CD4-positive, alpha-beta memory T cell (primary cell): ENCODE results near the gene LONP1. TPM values are rescaled to one million over a fixed set of nuclear protein-coding genes. Genes with fewer than 3 reads are reported as not detected.
A peak's percentile ranks its signal among the peaks of the same experiment; 100 is the strongest.

Experiments
- CTCF ChIA-PET: fragments of 350-600 bp; sonication (Branson Sonifier 250); formaldehyde crosslinking; loops from one replicate; lab custom pipeline; 2021; ENCODE audit warnings: inconsistent platforms; ENCODE audit not compliant: partially characterized antibody; lab: Charles Lee
- POLR2A ChIA-PET: fragments of 350-600 bp; sonication (Branson Sonifier 250); formaldehyde crosslinking; loops from one replicate; lab custom pipeline; 2021; ENCODE audit not compliant: partially characterized antibody; lab: Charles Lee
- DNase-seq, 5 donors: peaks; one replicate each; pipeline versions ENCODE4 v3.0.0 to v3.0.0-alpha.2; 2020 to 2022; ENCODE audit warnings: mixed read lengths in 1 of 5
- H3K27ac ChIP-seq: one replicate; pipeline ENCODE4 v1.7.0; 2013; ENCODE audit warnings: low read depth, low read length
- H3K27me3 ChIP-seq: 2 replicates; pipeline ENCODE4 v1.7.0; 2013; ENCODE audit warnings: mild to moderate bottlenecking, low read length, moderate library complexity; ENCODE audit not compliant: insufficient read depth
- H3K36me3 ChIP-seq: 2 replicates; pipeline ENCODE4 v1.7.0; 2013; ENCODE audit warnings: mild to moderate bottlenecking, low read length, moderate library complexity; ENCODE audit not compliant: insufficient read depth
- H3K4me1 ChIP-seq: 2 replicates; pipeline ENCODE4 v1.7.0; 2013; ENCODE audit warnings: mild to moderate bottlenecking, low read length, moderate library complexity; ENCODE audit not compliant: insufficient read depth
- H3K4me3 ChIP-seq, 2 donors: one replicate each; pipeline ENCODE4 v1.7.0; 2013; ENCODE audit warnings: low read length in 2 of 2, mild to moderate bottlenecking in 1 of 2
- H3K9me3 ChIP-seq, 2 donors: one replicate each; pipeline ENCODE4 v1.7.0; 2013; ENCODE audit warnings: low read length in 2 of 2, control low read depth in 1 of 2; ENCODE audit not compliant: control insufficient read depth in 1 of 2
- H3K27ac Mint-ChIP-seq, 7 donors: one replicate each; pipeline ENCODE4 v1.8.0; 2020 to 2021; ENCODE audit warnings: mixed read lengths in 7 of 7, mild to moderate bottlenecking in 6 of 7, inconsistent platforms in 3 of 7, moderate library complexity in 3 of 7
- H3K27me3 Mint-ChIP-seq, 2 donors: one replicate each; pipeline ENCODE4 v1.8.0; 2020 to 2021; ENCODE audit warnings: mixed read lengths in 2 of 2
- H3K36me3 Mint-ChIP-seq, 2 donors: one replicate each; pipeline ENCODE4 v1.8.0; 2020 to 2021; ENCODE audit warnings: mixed read lengths in 2 of 2, inconsistent platforms in 1 of 2, mild to moderate bottlenecking in 1 of 2
- H3K4me1 Mint-ChIP-seq, 4 donors: one replicate each; pipeline ENCODE4 v1.8.0; 2020 to 2021; ENCODE audit warnings: mixed read lengths in 4 of 4, mild to moderate bottlenecking in 1 of 4
- H3K4me3 Mint-ChIP-seq, 8 donors: one replicate each; pipeline ENCODE4 v1.8.0; 2020 to 2021; ENCODE audit warnings: mixed read lengths in 8 of 8, mild to moderate bottlenecking in 7 of 8, moderate library complexity in 6 of 8, inconsistent platforms in 3 of 8
- H3K9me3 Mint-ChIP-seq, 8 donors: one replicate each; pipeline ENCODE4 v1.8.0; 2020 to 2021; ENCODE audit warnings: mixed read lengths in 8 of 8, mild to moderate bottlenecking in 5 of 8, inconsistent platforms in 3 of 8, moderate library complexity in 1 of 8
- intact Hi-C: fragments of 100-400 bp; cut with micrococcal nuclease; formaldehyde crosslinking; loops from one replicate; pipeline ENCODE4 v1.15.1; 2023
- polyA plus RNA-seq, 2 donors: library from polyadenylated mRNA; unstranded; fragments of 300-500 nt; fragmentation: Illumina TruSeq; gene quantifications; one replicate each; pipeline ENCODE4 v1.2.3, GENCODE V29; 2021
- total RNA-seq, 2 experiments: library from RNA; stranded (reverse); gene quantifications; one replicate each; pipeline ENCODE4 v1.2.3, GENCODE V29; 2021

Gene LONP1, protein sequence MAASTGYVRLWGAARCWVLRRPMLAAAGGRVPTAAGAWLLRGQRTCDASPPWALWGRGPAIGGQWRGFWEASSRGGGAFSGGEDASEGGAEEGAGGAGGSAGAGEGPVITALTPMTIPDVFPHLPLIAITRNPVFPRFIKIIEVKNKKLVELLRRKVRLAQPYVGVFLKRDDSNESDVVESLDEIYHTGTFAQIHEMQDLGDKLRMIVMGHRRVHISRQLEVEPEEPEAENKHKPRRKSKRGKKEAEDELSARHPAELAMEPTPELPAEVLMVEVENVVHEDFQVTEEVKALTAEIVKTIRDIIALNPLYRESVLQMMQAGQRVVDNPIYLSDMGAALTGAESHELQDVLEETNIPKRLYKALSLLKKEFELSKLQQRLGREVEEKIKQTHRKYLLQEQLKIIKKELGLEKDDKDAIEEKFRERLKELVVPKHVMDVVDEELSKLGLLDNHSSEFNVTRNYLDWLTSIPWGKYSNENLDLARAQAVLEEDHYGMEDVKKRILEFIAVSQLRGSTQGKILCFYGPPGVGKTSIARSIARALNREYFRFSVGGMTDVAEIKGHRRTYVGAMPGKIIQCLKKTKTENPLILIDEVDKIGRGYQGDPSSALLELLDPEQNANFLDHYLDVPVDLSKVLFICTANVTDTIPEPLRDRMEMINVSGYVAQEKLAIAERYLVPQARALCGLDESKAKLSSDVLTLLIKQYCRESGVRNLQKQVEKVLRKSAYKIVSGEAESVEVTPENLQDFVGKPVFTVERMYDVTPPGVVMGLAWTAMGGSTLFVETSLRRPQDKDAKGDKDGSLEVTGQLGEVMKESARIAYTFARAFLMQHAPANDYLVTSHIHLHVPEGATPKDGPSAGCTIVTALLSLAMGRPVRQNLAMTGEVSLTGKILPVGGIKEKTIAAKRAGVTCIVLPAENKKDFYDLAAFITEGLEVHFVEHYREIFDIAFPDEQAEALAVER
- total RNA-seq (10 to 100 TPM; 59.6 to 64.7 TPM), polyA plus RNA-seq (10 to 100 TPM; 10.9 to 39.9 TPM)

DNA sequence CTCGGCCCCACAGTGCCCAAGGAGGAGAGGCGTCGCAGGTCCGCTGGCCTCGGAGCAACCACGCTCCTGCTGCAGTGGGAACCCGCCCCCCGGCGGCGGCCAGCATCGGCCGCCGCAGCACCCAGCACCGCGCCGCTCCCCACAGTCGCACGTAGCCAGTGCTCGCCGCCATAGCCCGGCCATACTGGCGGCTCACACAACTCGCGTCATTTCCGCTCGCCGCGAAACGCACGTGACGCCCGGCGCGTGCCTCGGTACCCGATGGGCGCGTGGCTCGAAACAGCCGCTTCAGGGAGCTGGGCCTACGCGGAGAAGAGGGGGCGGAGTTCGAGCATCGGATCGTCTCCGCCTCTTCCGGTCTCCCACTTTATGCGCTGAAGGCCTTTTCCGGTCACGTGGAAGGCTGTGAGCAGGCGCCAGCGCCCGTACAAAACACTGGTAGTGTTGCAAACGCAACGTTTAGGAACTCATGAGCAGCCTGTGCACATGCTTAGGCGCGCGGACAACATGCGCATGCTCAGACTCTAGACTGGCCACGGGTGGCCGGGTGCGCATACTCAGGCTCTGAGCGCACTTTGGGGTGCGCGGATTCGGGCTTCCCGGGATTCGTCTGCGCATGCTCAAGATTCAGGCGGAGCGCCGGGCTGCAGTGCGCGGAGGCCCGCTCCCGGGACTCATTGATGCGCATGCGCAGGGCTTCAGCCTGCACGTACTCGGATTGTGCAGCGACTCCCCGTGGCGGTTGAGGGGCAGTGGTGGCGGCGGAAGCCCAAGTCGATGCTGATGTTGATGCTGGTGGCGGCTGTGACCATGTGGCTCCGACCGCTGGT lies at the start of gene LONP1, which contains the start of gene CATSPERD:
LONP1 (minus strand) TSS at position 186 of the 830 bp plus-strand sequence; CDS start at position 172, 14 bp downstream.
CATSPERD (plus strand) TSS at position 677 of the 830 bp plus-strand sequence; CDS start at position 778, 101 bp downstream.
- H3K4me3 Mint-ChIP-seq, result peak within 1 kb of the TSS; percentile 90 to 97 (median 90)
- CTCF ChIA-PET, result interaction anchor here (0.9 to 3.8 kb wide), 9 partner anchors 29 to 108 kb away, joined by 3 to 36 read pairs (median 6); partner anchors contain the start of genes DUS3L and RPL36
- Histone ChIP-seq H3K27ac (peak within 1 kb of the TSS; percentile 89), H3K4me3 (peak within 1 kb of the TSS; percentile 87 to 92), H3K36me3 (no peaks in the 10 kb centered on the region), H3K9me3 (no peaks in the 10 kb centered on the region), H3K27me3 (no peaks in the 10 kb centered on the region), H3K4me1 (peaks cover 23% of the 10 kb centered on the region)
- DNase-seq, result peak; percentile 98 to 99 (median 99)
- H3K9me3 Mint-ChIP-seq, result peaks cover 0 to 6% (median 0%) of the 10 kb centered on the region in 8 donors
- H3K36me3 Mint-ChIP-seq, result peaks cover 0 to 28% of the 10 kb centered on the region in 2 donors
- H3K27me3 Mint-ChIP-seq, result peaks cover 0 to 6% of the 10 kb centered on the region in 2 donors
- POLR2A ChIA-PET, result interaction anchor here (0.6 to 5.7 kb wide), 17 partner anchors 20 to 1083 kb away, joined by 3 to 79 read pairs (median 4); partner anchors contain the start of genes DUS3L, FEM1A, NDUFA11 and RPL36
- peak within 1 kb of the TSS; percentile 94 to 99 (median 97) for H3K27ac Mint-ChIP-seq
- H3K4me1 Mint-ChIP-seq, result peaks cover 20 to 37% (median 27%) of the 10 kb centered on the region in 4 donors
- intact Hi-C loops, result loop anchor here (1.0 kb wide), 6 partner anchors 30 to 258 kb away; partner anchors contain the start of genes MICOS13, RANBP3, RPL36 and SAFB2

DNA sequence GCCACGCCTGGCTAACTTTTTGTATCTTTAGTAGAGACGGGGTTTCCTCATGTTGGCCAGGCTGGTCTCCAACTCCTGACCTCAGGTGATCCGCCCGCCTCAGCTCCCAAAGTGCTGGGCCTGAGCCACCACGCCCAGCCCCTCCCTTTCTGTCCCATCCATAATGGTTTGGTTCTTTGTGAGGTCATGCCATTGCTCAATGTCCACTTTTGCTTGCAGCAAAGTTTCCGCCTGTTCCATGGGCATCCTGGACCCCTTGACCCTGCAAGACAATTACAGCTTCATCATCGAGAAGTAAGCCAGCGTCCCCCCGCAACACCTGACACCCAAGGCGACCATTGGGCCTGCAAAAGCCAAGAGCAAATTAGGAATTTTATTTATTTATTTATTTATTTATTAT lies 48.0 kb upstream of the LONP1 start:
- ChIA-PET CTCF (no interaction called here), POLR2A (no interaction called here)
- Mint-ChIP-seq H3K36me3 (no peaks in the 10 kb centered on the region), H3K4me1 (no peaks in the 10 kb centered on the region), H3K9me3 (no peaks in the 10 kb centered on the region), H3K27ac (no peak overlapping the region), H3K4me3 (no peak overlapping the region), H3K27me3 (no peaks in the 10 kb centered on the region)
- DNase-seq, result no peak
- Histone ChIP-seq H3K36me3 (no peaks in the 10 kb centered on the region), H3K9me3 (no peaks in the 10 kb centered on the region), H3K4me3 (no peak overlapping the region), H3K27me3 (no peaks in the 10 kb centered on the region), H3K4me1 (no peaks in the 10 kb centered on the region), H3K27ac (no peak overlapping the region)
- intact Hi-C loops, result no loop called here

- POLR2A ChIA-PET, result no interaction called here
- Mint-ChIP-seq H3K27ac (peak overlapping the region in 1 of 7 donors; percentile 19), H3K27me3 (peaks cover 0 to 4% of the 10 kb centered on the region in 2 donors), H3K9me3 (peaks cover 0 to 4% (median 0%) of the 10 kb centered on the region in 8 donors), H3K4me1 (peaks cover 0 to 2% (median under 1%) of the 10 kb centered on the region in 4 donors), H3K36me3 (no peaks in the 10 kb centered on the region), H3K4me3 (no peak overlapping the region)
- H3K27ac ChIP-seq, result no peak overlapping the region
- H3K27me3 ChIP-seq, result no peaks in the 10 kb centered on the region
- DNase-seq, result no peak
- CTCF ChIA-PET, result no interaction called here
- no peak overlapping the region for H3K4me3 ChIP-seq
- no peaks in the 10 kb centered on the region for H3K36me3 ChIP-seq
- intact Hi-C loops, result no loop called here
- H3K4me1 ChIP-seq, result no peaks in the 10 kb centered on the region
- no peaks in the 10 kb centered on the region for H3K9me3 ChIP-seq
These were observed 45.3 kb upstream of the LONP1 start for GRCh38 chr19:5765220-5765619.

GRCh38 chr19:5762608-5763217 lies 42.8 kb upstream of the LONP1 start:
- intact Hi-C loops, result no loop called here
- peak overlapping the region in 1 of 7 donors; percentile 40 for H3K27ac Mint-ChIP-seq
- H3K9me3 Mint-ChIP-seq, result peaks cover 0 to 4% (median 0%) of the 10 kb centered on the region in 8 donors
- H3K36me3 Mint-ChIP-seq, result no peaks in the 10 kb centered on the region
- no peaks in the 10 kb centered on the region for H3K27me3 ChIP-seq
- peaks cover 0 to 5% of the 10 kb centered on the region in 2 donors for H3K27me3 Mint-ChIP-seq
- no peak overlapping the region for H3K4me3 ChIP-seq
- POLR2A ChIA-PET, result no interaction called here
- no peaks in the 10 kb centered on the region for H3K9me3 ChIP-seq
- H3K4me1 Mint-ChIP-seq, result peaks cover 0 to 2% (median under 1%) of the 10 kb centered on the region in 4 donors
- no peak overlapping the region for H3K27ac ChIP-seq
- CTCF ChIA-PET, result no interaction called here
- no peak overlapping the region for H3K4me3 Mint-ChIP-seq
- H3K36me3 ChIP-seq, result no peaks in the 10 kb centered on the region
- DNase-seq, result no peak
- H3K4me1 ChIP-seq, result no peaks in the 10 kb centered on the region

GRCh38 chr19:5753743-5754142 lies 33.8 kb upstream of the LONP1 start:
- H3K27ac ChIP-seq, result no peak overlapping the region
- POLR2A ChIA-PET, result no interaction called here
- no peak overlapping the region for H3K4me3 ChIP-seq
- DNase-seq, result no peak
- H3K9me3 ChIP-seq, result no peaks in the 10 kb centered on the region
- Mint-ChIP-seq H3K27me3 (peaks cover 1 to 7% of the 10 kb centered on the region in 2 donors), H3K4me3 (no peak overlapping the region), H3K27ac (no peak overlapping the region), H3K36me3 (no peaks in the 10 kb centered on the region), H3K4me1 (no peaks in the 10 kb centered on the region), H3K9me3 (no peaks in the 10 kb centered on the region)
- H3K36me3 ChIP-seq, result no peaks in the 10 kb centered on the region
- CTCF ChIA-PET, result no interaction called here
- no peaks in the 10 kb centered on the region for H3K4me1 ChIP-seq
- no peaks in the 10 kb centered on the region for H3K27me3 ChIP-seq
- intact Hi-C loops, result no loop called here

GRCh38 chr19:5751709-5752108 lies 31.8 kb upstream of the LONP1 start:
- Mint-ChIP-seq H3K36me3 (no peaks in the 10 kb centered on the region), H3K9me3 (no peaks in the 10 kb centered on the region), H3K27me3 (peaks cover 1 to 4% of the 10 kb centered on the region in 2 donors), H3K4me1 (no peaks in the 10 kb centered on the region), H3K27ac (no peak overlapping the region), H3K4me3 (no peak overlapping the region)
- Histone ChIP-seq H3K4me3 (no peak overlapping the region), H3K9me3 (no peaks in the 10 kb centered on the region), H3K27me3 (no peaks in the 10 kb centered on the region), H3K36me3 (no peaks in the 10 kb centered on the region), H3K4me1 (no peaks in the 10 kb centered on the region), H3K27ac (no peak overlapping the region)
- intact Hi-C loops, result no loop called here
- CTCF ChIA-PET, result no interaction called here
- no peak for DNase-seq
- POLR2A ChIA-PET, result no interaction called here
